ENCODE results near the gene SEL1L2.

SEL1L2 gene

GRCh38 chr20:13813910-13814309, 176.5 kb downstream of the SEL1L2 start:
- no peak for TF ChIP-seq CTCF (IDR thresholded peaks at IDR 0.05)

GRCh38 chr20:13810446-13810845, 180.0 kb downstream of the SEL1L2 start:
- TF ChIP-seq CTCF (IDR thresholded peaks at IDR 0.05), result no peak

- TF ChIP-seq CTCF (IDR thresholded peaks at IDR 0.05), result no peak
Measured at GRCh38 chr20:13809855-13810254, 180.6 kb downstream of the SEL1L2 start.

GRCh38 chr20:13809373-13809772, 181.0 kb downstream of the SEL1L2 start:
- no peak for TF ChIP-seq CTCF (IDR thresholded peaks at IDR 0.05)

- TF ChIP-seq CTCF (IDR thresholded peaks at IDR 0.05), result no peak
Measured at GRCh38 chr20:13800728-13801134, 189.7 kb downstream of the SEL1L2 start.

GRCh38 chr20:13799974-13800373, 190.4 kb downstream of the SEL1L2 start:
- TF ChIP-seq CTCF (IDR thresholded peaks at IDR 0.05), result no peak
